Measurements from ENCODE around the gene PROKR2. TPM values are rescaled to one million over a fixed set of nuclear protein-coding genes. Genes with fewer than 3 reads are reported as not detected.

The PROKR2 gene
- total RNA-seq, 1 donor from 2014 or later: not detected

DNA sequence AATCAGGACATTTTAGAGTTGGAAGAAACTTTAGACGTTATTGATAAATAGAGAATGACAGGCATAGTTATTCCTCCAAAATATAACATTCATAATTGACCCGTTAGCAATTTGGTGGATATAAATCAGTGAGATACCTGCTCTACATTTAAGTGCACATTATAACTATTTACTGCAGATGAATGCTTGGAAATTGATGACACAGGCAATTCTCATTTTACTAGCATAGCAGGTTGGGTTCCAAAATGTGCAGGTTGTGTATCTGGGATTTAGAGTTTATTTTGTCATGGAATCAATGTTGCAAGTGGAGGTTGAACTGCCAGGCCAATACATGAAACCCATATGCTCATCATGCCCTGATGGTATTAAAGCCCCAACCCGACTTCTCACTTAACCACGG is 44.4 kb upstream of the PROKR2 start:
- no peaks in the 10 kb centered on the region for H3K4me1 Mint-ChIP-seq (ENCODE audit: unreplicated experiment)
- H3K9me3 Mint-ChIP-seq (ENCODE audit: unreplicated experiment): peaks cover 5% of the 10 kb centered on the region
- DNase-seq (ENCODE audit: extremely low spot score, unreplicated experiment): no peak
- H3K36me3 Mint-ChIP-seq (ENCODE audit: unreplicated experiment): no peaks in the 10 kb centered on the region
- no peak overlapping the region for H3K4me3 Mint-ChIP-seq (ENCODE audit: unreplicated experiment)
- no peaks in the 10 kb centered on the region for H3K27me3 Mint-ChIP-seq (ENCODE audit: unreplicated experiment)
- TF ChIP-seq, protein P1, sequence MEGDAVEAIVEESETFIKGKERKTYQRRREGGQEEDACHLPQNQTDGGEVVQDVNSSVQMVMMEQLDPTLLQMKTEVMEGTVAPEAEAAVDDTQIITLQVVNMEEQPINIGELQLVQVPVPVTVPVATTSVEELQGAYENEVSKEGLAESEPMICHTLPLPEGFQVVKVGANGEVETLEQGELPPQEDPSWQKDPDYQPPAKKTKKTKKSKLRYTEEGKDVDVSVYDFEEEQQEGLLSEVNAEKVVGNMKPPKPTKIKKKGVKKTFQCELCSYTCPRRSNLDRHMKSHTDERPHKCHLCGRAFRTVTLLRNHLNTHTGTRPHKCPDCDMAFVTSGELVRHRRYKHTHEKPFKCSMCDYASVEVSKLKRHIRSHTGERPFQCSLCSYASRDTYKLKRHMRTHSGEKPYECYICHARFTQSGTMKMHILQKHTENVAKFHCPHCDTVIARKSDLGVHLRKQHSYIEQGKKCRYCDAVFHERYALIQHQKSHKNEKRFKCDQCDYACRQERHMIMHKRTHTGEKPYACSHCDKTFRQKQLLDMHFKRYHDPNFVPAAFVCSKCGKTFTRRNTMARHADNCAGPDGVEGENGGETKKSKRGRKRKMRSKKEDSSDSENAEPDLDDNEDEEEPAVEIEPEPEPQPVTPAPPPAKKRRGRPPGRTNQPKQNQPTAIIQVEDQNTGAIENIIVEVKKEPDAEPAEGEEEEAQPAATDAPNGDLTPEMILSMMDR (IDR thresholded peaks at IDR 0.05): no peak
- no peak overlapping the region for H3K27ac Mint-ChIP-seq (ENCODE audit: unreplicated experiment)

DNA sequence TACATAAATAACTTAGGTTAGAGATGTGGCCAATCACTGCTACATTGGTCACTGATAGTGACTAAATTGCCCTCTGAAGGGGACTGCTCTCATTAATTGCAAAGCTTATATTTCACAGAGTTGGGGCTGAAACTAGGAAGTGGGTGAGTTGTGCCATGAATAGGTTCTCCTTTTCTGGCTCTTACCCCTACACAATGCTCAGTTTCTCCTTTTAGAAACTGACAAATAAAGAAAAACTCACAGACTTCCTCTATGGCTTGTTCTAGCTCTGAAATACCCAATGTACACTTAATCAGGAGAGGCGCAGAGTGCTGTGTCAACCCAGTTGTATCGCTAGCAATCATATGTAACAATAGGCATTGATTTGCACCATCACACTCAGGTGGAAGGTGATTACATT is 41.2 kb upstream of the PROKR2 start:
- DNase-seq (ENCODE audit: extremely low spot score, unreplicated experiment): no peak
- TF ChIP-seq, protein P1 (IDR thresholded peaks at IDR 0.05): no peak
- Mint-ChIP-seq H3K27me3 (ENCODE audit: unreplicated experiment) (no peaks in the 10 kb centered on the region), H3K9me3 (ENCODE audit: unreplicated experiment) (peaks cover 7% of the 10 kb centered on the region), H3K27ac (ENCODE audit: unreplicated experiment) (no peak overlapping the region), H3K36me3 (ENCODE audit: unreplicated experiment) (no peaks in the 10 kb centered on the region), H3K4me3 (ENCODE audit: unreplicated experiment) (no peak overlapping the region), H3K4me1 (ENCODE audit: unreplicated experiment) (peaks cover 4% of the 10 kb centered on the region)

- H3K9me3 Mint-ChIP-seq (ENCODE audit: unreplicated experiment): peaks cover 10% of the 10 kb centered on the region
- DNase-seq (ENCODE audit: extremely low spot score, unreplicated experiment): no peak
- TF ChIP-seq, protein P1 (IDR thresholded peaks at IDR 0.05): no peak
- H3K4me3 Mint-ChIP-seq (ENCODE audit: unreplicated experiment): no peak overlapping the region
- no peak overlapping the region for H3K27ac Mint-ChIP-seq (ENCODE audit: unreplicated experiment)
- H3K4me1 Mint-ChIP-seq (ENCODE audit: unreplicated experiment): peaks cover 4% of the 10 kb centered on the region
- no peaks in the 10 kb centered on the region for H3K27me3 Mint-ChIP-seq (ENCODE audit: unreplicated experiment)
- no peaks in the 10 kb centered on the region for H3K36me3 Mint-ChIP-seq (ENCODE audit: unreplicated experiment)
These were observed 40.2 kb upstream of the PROKR2 start for GRCh38 chr20:5356941-5357340.

DNA sequence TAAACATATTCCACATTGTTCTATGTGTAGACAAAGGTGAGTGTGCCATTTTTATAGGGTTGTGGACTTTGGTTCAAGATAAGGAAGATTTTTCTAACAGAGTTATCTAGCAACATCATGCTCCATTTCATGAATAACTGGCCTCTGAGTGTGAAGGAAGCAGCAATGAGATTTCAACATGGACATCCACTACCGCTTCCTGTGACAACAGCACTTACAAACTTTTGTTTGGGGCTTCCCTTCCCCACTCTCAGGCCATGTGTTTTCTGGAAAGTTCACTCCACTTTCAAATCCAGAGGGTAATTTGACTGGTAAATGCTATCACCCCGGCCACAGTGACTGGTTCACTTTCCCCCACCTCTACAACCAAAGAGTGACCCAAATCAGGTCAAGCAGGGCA is 38.1 kb upstream of the PROKR2 start:
- TF ChIP-seq, protein P1 (IDR thresholded peaks at IDR 0.05): no peak
- Mint-ChIP-seq H3K27ac (ENCODE audit: unreplicated experiment) (no peak overlapping the region), H3K27me3 (ENCODE audit: unreplicated experiment) (no peaks in the 10 kb centered on the region), H3K4me1 (ENCODE audit: unreplicated experiment) (peaks cover 4% of the 10 kb centered on the region), H3K4me3 (ENCODE audit: unreplicated experiment) (no peak overlapping the region), H3K9me3 (ENCODE audit: unreplicated experiment) (peaks cover 13% of the 10 kb centered on the region), H3K36me3 (ENCODE audit: unreplicated experiment) (no peaks in the 10 kb centered on the region)
- no peak for DNase-seq (ENCODE audit: extremely low spot score, unreplicated experiment)

DNA sequence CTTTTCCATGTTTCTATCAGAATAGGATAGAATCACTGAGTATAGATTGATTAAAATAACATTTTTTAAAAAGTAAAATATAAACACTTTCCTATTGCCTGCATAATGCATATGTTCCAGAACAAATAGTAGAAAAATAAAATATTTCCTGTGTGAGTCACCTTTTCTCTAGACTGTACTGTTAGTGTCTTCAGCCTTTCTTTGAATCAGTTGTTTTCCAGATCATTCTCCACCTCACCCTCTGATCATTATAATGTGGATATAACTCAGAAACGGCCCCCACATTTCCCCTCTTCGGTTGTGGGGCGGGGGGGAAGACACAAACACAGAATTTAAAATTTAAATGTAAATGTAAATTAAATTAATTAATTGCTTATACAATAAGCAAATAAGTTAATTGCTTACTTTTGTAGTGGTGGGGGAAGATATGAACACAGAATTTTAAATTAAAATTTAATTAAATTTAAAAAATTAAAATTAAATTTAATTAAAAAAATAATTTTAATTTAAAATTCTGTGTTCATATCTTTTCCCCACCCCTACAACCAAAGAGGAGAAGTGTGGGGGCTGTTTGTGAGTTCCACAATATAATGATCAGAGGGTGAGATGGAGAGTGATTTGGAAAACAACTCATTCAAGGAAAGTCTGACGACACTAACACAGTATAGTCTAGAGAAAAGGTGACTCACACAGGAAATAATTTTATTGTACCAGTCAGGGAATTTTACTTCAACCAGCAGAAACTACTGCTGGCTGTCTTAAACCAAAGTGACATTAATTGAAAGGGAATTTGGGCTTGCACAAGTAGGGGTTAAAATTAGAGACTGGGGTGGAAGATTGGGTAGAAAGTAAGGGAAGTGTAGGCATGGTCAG is 37.1 kb upstream of the PROKR2 start:
- Mint-ChIP-seq H3K27ac (ENCODE audit: unreplicated experiment) (no peak overlapping the region), H3K36me3 (ENCODE audit: unreplicated experiment) (no peaks in the 10 kb centered on the region), H3K4me3 (ENCODE audit: unreplicated experiment) (no peak overlapping the region), H3K9me3 (ENCODE audit: unreplicated experiment) (peaks cover 12% of the 10 kb centered on the region), H3K4me1 (ENCODE audit: unreplicated experiment) (peaks cover 4% of the 10 kb centered on the region), H3K27me3 (ENCODE audit: unreplicated experiment) (no peaks in the 10 kb centered on the region)
- TF ChIP-seq, protein P1 (IDR thresholded peaks at IDR 0.05): no peak
- no peak for DNase-seq (ENCODE audit: extremely low spot score, unreplicated experiment)
